GM12801 (cell line): ENCODE data around the gene WNT9A.

Experiments used
- CTCF ChIP-seq: IDR thresholded peaks from one replicate; pipeline ENCODE4 v1.5.1; 2011; ENCODE audit warnings: control low read depth; ENCODE audit not compliant: insufficient read length; ENCODE audit errors: extremely low read depth

WNT9A gene

GRCh38 chr1:227958617-227959324 is 11.0 kb upstream of the WNT9A start:
- TF ChIP-seq CTCF: no peak

GRCh38 chr1:227955808-227956207 is 8.1 kb upstream of the WNT9A start:
- TF ChIP-seq CTCF: no peak

- TF ChIP-seq CTCF: no peak
Measured at GRCh38 chr1:227954163-227954850, 6.6 kb upstream of the WNT9A start.

- no peak for TF ChIP-seq CTCF
Measured at GRCh38 chr1:227953022-227953412, 5.3 kb upstream of the WNT9A start.

GRCh38 chr1:227952374-227953021 is 4.8 kb upstream of the WNT9A start:
- TF ChIP-seq CTCF: no peak

GRCh38 chr1:227951624-227952373 is 4.1 kb upstream of the WNT9A start:
- no peak for TF ChIP-seq CTCF

GRCh38 chr1:227950735-227951346 is 3.1 kb upstream of the WNT9A start:
- TF ChIP-seq CTCF: no peak
